Stimulated activated effector memory CD8-positive, alpha-beta T cell treated with anti-CD3 and anti-CD28 coated beads, Interleukin-12 subunit alpha, Interleukin-12 subunit beta, amount 100 ng/mL, for 72 hours (primary cell): ENCODE results near the gene FBLIM1.
"Not testable (repeated sequence)": the region's sequence is repeated elsewhere in the genome, so short reads cannot be mapped to it uniquely, and the experiment has no call there.

Experiments used
- ATAC-seq: fragments of 150-1000 bp; cut with Tn5 transposase; 2 replicates; pipeline ENCODE4 v1.10.0; 2021
- DNase-seq, 2 donors: peaks; one replicate each; pipeline ENCODE4 v3.0.0; 2021 to 2022; ENCODE audit warnings: low spot score in 2 of 2
- H3K27ac Mint-ChIP-seq: one replicate; pipeline ENCODE4 v1.8.0; 2022; ENCODE audit warnings: mild to moderate bottlenecking, mixed read lengths
- H3K36me3 Mint-ChIP-seq: one replicate; pipeline ENCODE4 v1.8.0; 2022; ENCODE audit warnings: mild to moderate bottlenecking, mixed read lengths
- H3K4me1 Mint-ChIP-seq: one replicate; pipeline ENCODE4 v1.8.0; 2022; ENCODE audit warnings: mixed read lengths
- H3K4me3 Mint-ChIP-seq: one replicate; pipeline ENCODE4 v1.8.0; 2022; ENCODE audit warnings: mild to moderate bottlenecking, mixed read lengths
- H3K9me3 Mint-ChIP-seq: one replicate; pipeline ENCODE4 v1.8.0; 2022; ENCODE audit warnings: mixed read lengths

The FBLIM1 gene

DNA sequence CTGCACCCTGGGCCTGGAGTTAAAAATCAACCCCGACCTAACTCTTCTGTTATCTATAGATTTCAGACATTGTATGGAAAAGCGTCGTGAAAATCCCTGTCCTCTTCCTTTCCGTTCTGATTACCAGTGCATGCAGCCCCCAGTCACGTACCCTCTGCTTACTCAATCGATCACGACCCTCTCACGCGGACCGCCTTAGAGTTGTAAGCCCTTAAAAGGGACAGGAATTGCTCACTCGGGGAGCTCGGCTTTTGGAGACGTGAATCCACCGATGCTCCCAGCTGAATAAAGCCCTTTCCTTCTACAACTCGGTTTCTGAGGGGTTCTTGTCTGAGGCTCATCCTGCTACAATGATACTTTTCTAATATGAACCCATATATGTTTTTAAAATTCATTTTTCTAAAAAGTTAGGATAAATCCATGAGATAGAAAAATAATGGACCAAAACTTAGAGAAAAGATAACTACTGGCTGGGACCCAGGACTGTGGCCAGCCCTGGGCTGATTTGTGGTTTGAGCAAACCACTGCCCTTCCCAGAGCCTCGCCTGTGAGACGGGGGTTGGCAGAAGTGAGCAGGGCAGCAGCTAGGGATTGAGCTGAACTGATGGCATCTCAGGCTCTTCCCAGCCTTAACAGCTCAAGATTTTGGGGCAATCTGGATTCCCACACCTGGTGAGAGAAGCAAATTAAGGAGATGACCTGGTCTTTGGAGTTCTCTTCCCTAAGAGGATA lies 43.8 kb downstream of the FBLIM1 start:
- H3K9me3 Mint-ChIP-seq = no peaks in the 10 kb centered on the region
- H3K4me3 Mint-ChIP-seq = no peak overlapping the region
- no peaks in the 10 kb centered on the region for H3K36me3 Mint-ChIP-seq
- ATAC-seq (no peak), DNase-seq (no peak)
- H3K27ac Mint-ChIP-seq = no peak overlapping the region
- H3K4me1 Mint-ChIP-seq = peaks cover 7% of the 10 kb centered on the region

DNA sequence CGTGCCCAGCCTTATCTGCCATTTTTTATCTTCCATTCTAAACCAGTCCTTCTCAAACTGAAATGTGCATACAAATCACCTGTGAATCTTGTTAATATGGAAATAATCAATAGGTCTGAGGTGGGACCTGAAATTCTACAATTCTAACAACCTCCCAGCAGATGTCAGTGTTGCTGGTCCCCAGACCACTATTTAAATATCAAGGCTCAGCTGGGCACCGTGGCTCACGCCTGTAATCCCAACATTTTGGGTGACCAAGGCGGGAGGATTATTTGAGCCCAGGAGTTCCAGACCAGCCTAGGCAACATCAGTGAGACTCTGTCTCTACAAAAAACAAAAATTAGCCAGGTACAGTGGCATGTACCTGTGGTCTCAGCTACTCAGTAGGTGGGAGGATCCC lies 44.8 kb downstream of the FBLIM1 start:
- no peak overlapping the region for H3K4me3 Mint-ChIP-seq
- ATAC-seq = peak; percentile 44
- H3K4me1 Mint-ChIP-seq = peaks cover 7% of the 10 kb centered on the region
- H3K9me3 Mint-ChIP-seq = no peaks in the 10 kb centered on the region
- H3K27ac Mint-ChIP-seq = no peak overlapping the region
- no peak for DNase-seq
- H3K36me3 Mint-ChIP-seq = no peaks in the 10 kb centered on the region

DNA sequence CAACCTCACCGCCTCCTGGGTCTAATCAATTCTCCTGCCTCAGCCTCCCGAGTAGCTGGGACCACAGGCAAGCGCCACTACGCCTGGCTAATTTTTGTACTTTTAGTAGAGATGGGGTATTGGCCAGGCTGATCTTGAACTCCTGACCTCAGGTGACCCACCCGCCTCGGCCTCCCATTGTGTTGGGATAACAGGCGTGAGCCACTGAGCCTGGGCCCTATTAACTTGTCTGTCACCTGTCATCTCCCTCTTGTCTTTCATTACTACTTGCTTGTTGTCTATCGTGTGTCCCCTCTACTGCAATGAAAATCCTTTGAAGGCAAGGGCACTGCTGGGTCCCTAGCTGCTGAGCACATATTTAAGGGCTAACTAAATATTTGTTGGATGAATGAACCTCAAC lies 45.5 kb downstream of the FBLIM1 start:
- no peak for ATAC-seq
- H3K9me3 Mint-ChIP-seq = no peaks in the 10 kb centered on the region
- H3K36me3 Mint-ChIP-seq = no peaks in the 10 kb centered on the region
- H3K4me3 Mint-ChIP-seq = no peak overlapping the region
- no peak overlapping the region for H3K27ac Mint-ChIP-seq
- no peak for DNase-seq
- H3K4me1 Mint-ChIP-seq = peaks cover 4% of the 10 kb centered on the region

DNA sequence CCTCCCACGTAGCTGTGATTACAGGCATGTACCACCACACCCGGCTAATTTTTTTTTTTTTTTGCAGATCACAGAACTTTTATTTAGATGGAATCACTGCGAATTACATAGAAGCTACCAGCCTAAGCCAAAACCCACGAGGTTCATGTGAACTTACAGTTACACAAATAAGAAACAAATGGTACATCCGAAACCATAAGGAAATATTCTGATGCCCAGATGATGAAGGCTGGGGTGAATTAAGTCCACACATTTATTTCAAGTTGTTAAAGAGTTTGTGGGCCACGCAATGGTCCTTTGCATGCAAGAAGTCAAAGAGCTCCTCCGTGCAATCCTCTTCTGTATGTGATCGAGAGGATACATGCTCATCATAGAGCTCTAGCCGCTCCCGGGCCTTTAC lies 48.5 kb downstream of the FBLIM1 start:
- H3K4me3 Mint-ChIP-seq = no peak overlapping the region
- no peaks in the 10 kb centered on the region for H3K4me1 Mint-ChIP-seq
- H3K36me3 Mint-ChIP-seq = no peaks in the 10 kb centered on the region
- ATAC-seq = no peak
- H3K27ac Mint-ChIP-seq = no peak overlapping the region
- DNase-seq = no peak
- H3K9me3 Mint-ChIP-seq = no peaks in the 10 kb centered on the region

DNA sequence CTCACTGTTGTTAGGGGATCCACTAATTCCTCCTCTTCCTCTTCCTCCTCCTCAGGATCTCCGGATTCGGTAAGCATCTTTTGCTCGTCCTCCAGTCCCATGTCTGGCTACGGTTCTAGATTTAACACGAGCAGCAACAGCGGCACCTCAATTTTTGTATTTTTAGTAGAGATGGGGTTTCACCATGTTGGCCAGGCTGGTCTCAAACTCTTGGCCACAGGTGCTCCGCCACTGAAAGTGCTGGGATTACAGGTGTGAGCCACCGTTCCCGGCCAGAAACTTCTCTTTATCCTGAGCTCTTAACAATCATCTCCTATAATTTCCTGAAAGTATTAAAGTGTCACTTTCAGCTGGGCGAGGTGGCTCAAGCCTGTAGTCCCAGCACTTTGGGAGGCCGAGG lies 49.0 kb downstream of the FBLIM1 start, which contains the start of gene UQCRHL:
UQCRHL (minus strand) TSS at position 101 of the 400 bp plus-strand sequence; CDS start at position 101, 0 bp downstream.
- ATAC-seq, DNase-seq, H3K27ac Mint-ChIP-seq, H3K4me1 Mint-ChIP-seq, H3K36me3 Mint-ChIP-seq, H3K9me3 Mint-ChIP-seq, H3K4me3 Mint-ChIP-seq: not testable (repeated sequence)

DNA sequence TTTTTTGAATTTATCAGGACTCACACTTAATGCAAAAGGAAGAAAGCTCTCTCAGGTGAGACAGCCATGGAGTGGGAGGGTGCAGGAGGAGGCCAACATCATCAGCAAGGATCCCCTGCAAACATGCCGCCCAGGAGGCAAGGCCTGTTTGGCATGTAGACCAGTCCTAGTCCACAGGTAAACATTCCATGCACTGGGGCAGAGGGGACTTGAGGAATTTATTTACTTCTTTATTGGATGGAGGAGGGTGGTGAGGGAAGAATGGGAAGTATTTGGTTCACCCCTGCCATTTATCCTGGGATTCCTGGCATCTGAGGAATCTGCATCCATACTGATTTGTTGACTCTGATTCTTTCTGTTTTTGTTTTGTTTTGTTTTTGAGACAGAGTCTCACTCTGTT lies 50.4 kb downstream of the FBLIM1 start:
- Mint-ChIP-seq H3K27ac (no peak overlapping the region), H3K4me3 (no peak overlapping the region), H3K9me3 (no peaks in the 10 kb centered on the region), H3K4me1 (no peaks in the 10 kb centered on the region), H3K36me3 (no peaks in the 10 kb centered on the region)
- ATAC-seq = no peak
- no peak for DNase-seq

DNA sequence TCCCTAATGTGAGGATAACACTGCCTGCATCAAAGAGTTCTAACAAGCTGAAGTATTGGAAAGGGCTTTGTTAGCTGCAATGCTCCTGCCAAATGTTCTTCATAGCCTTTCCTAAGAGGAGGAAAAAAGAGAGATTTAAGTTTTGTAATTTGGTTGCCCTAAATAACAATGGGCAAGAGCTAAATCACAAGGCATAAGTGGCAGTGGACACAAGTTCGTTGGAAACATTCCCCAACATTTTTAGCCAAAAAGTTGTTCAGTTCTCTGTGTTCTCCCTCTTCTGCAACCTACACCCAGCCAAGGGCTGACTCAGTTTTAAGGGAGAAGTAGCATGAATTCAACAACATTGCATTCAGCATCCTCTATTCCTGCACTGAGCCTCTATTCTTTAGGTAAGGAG lies 51.5 kb downstream of the FBLIM1 start:
- no peak overlapping the region for H3K4me3 Mint-ChIP-seq
- no peak for DNase-seq
- ATAC-seq = no peak
- H3K9me3 Mint-ChIP-seq = no peaks in the 10 kb centered on the region
- H3K4me1 Mint-ChIP-seq = no peaks in the 10 kb centered on the region
- H3K36me3 Mint-ChIP-seq = no peaks in the 10 kb centered on the region
- no peak overlapping the region for H3K27ac Mint-ChIP-seq

DNA sequence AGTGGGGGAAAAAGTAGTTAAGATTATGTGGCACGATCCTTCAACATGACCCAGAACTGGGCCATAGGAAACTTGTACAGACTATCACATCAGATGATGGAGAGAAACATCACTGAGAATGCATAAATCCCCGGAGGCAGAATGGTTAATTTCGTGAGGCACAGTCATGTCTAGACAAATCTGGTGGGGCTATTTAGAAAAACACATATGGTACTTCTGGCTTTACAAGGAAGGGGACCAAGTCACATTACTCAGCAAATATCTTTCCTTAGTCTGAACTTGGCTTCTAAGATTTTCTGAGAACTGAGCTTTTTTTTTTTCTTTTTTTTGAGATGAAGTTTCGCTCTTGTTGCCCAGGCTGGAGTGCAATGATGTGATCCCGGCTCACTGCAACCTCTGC lies 58.1 kb downstream of the FBLIM1 start:
- Mint-ChIP-seq H3K4me1 (peaks cover 7% of the 10 kb centered on the region), H3K27ac (no peak overlapping the region), H3K4me3 (no peak overlapping the region), H3K36me3 (no peaks in the 10 kb centered on the region), H3K9me3 (no peaks in the 10 kb centered on the region)
- ATAC-seq (peak; percentile 78), DNase-seq (no peak)

DNA sequence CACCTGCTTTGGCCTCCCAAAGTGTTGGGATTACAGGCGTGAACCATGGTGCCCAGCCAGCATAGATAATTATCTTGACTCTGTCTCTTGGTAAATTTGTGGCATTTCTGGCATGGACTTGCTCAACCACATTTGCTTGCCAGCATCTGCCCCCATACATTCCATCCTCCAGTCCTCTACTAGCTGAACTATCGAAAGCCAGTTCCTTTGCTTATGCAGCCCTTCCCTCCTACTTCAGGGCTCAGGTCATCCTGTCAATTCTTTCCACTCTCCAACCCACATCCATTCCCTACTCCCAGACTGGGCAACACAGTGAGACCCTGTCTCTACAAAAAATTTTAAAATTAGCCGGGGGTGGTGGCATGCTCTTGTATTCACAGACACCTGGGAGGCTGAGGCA lies 61.9 kb downstream of the FBLIM1 start:
- Mint-ChIP-seq H3K36me3 (no peaks in the 10 kb centered on the region), H3K27ac (no peak overlapping the region), H3K9me3 (no peaks in the 10 kb centered on the region), H3K4me1 (peaks cover 7% of the 10 kb centered on the region), H3K4me3 (no peak overlapping the region)
- DNase-seq = no peak
- ATAC-seq = no peak

DNA sequence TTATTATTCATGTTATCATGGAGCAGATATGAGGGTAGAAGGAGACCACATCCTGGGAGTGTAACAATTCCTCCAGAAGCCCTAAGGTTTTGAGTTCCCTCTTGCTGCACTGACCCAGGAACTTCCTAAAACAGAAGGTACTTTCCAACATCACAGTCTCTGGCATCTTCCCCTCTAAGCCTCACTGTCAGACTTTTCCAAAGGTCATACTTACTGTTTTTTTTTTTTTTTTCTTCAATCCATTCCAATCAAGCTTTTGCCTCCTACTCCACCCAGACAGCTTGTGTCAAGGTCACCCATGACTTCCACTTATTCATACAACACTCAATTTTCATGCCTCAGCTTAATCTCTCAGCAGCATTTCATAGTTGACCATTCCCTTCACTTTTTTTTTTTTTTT lies 67.2 kb downstream of the FBLIM1 start:
- H3K9me3 Mint-ChIP-seq = no peaks in the 10 kb centered on the region
- H3K4me3 Mint-ChIP-seq = no peak overlapping the region
- ATAC-seq = no peak
- H3K36me3 Mint-ChIP-seq = no peaks in the 10 kb centered on the region
- peaks cover 11% of the 10 kb centered on the region for H3K4me1 Mint-ChIP-seq
- DNase-seq = no peak
- H3K27ac Mint-ChIP-seq = no peak overlapping the region

DNA sequence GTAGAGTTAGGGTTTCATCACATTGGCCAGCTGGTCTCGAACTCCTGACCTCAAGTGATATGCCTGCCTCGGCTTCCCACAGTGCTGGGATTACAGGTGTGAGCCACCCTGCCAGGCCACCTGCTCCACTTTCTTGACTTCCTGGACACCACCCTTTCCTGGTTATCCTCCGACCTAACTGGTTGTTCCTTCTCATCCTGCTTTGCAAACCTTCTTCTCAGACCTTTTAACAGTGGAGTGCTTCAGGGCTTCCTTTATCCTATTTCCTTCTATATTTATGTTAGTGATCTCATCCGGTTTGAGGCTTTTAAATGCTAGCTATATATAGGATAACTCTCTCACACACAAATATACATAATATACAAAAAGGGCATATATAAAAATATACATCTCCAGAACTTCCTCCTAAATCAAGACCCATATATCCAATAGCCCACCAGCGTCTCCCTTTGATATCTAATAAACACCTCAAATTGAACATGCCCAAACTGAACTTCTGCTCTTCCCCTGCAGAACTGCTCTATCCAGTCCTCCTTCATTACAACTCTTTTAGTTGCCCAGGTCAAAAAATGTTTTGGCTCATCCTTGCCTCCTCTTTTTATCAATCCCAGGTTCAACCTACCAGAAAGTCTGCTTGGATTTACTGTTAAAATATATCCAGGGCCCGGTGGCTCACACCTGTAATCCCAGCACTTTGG lies 68.4 kb downstream of the FBLIM1 start:
- H3K4me1 Mint-ChIP-seq = peaks cover 11% of the 10 kb centered on the region
- no peak overlapping the region for H3K4me3 Mint-ChIP-seq
- no peaks in the 10 kb centered on the region for H3K9me3 Mint-ChIP-seq
- H3K27ac Mint-ChIP-seq = no peak overlapping the region
- no peak for DNase-seq
- peaks cover 3% of the 10 kb centered on the region for H3K36me3 Mint-ChIP-seq
- ATAC-seq = no peak

DNA sequence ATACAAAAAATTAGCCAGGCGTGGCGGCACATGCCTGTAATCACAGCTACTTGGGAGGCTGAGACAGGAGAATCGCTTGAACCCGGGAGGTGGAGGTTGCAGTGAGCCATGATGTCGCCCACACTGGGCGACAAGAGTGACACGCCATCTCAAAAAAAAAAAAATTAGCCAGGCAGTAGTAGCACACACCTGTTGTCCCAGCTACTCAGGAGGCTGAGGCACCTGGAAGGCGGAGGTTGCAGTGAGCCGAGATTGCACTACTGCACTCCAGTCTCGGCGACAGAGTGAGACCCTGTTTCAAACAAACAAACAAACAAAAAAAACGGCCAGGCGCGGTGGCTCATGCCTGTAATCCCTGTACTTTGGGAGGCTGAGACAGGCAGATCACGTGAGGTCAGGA lies 69.0 kb downstream of the FBLIM1 start:
- not testable (repeated sequence) for DNase-seq, H3K27ac Mint-ChIP-seq, ATAC-seq, H3K4me3 Mint-ChIP-seq, H3K9me3 Mint-ChIP-seq, H3K36me3 Mint-ChIP-seq
- peaks cover 11% of the 10 kb centered on the region for H3K4me1 Mint-ChIP-seq

DNA sequence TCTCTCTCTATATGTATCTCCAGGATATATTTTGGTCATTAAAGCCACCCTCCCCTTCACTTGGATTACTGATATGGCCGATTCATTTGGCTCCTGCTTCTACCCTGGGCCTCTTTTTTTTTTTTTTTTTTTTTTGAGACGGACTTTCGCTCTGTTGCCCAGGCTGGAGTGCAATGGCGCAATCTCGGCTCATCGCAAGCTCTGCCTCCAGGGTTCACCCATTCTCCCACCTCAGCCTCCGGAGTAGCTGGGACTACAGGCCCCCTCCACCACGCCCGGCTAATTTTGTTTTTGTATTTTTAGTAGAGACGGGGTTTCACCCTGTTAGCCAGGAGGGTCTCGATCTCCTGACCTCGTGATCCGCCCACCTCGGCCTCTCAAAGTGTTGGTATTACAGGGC lies 70.3 kb downstream of the FBLIM1 start:
- peaks cover 11% of the 10 kb centered on the region for H3K4me1 Mint-ChIP-seq
- ATAC-seq, H3K9me3 Mint-ChIP-seq, DNase-seq, H3K4me3 Mint-ChIP-seq, H3K27ac Mint-ChIP-seq, H3K36me3 Mint-ChIP-seq: not testable (repeated sequence)

DNA sequence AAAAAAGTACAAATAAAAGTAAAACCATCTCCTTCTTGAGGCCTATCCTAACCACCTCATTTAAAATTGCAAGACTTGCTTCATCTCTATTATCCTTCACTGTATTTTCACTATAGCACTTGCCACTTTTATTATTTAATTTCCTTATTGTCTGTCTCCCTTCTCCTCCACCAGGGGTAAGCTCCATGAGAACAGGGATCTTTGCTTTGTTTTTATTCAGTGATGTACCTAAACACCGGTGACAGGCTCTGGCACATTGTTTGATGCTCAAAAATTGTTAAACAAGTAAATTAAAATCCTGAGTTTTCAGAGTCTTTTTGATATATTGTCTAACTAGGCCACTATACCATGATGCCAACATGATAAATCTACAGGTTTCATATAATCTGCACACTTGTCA lies 71.7 kb downstream of the FBLIM1 start:
- Mint-ChIP-seq H3K4me3 (no peak overlapping the region), H3K36me3 (peaks cover 22% of the 10 kb centered on the region), H3K9me3 (no peaks in the 10 kb centered on the region), H3K27ac (no peak overlapping the region), H3K4me1 (peaks cover 11% of the 10 kb centered on the region)
- ATAC-seq = no peak
- no peak for DNase-seq

DNA sequence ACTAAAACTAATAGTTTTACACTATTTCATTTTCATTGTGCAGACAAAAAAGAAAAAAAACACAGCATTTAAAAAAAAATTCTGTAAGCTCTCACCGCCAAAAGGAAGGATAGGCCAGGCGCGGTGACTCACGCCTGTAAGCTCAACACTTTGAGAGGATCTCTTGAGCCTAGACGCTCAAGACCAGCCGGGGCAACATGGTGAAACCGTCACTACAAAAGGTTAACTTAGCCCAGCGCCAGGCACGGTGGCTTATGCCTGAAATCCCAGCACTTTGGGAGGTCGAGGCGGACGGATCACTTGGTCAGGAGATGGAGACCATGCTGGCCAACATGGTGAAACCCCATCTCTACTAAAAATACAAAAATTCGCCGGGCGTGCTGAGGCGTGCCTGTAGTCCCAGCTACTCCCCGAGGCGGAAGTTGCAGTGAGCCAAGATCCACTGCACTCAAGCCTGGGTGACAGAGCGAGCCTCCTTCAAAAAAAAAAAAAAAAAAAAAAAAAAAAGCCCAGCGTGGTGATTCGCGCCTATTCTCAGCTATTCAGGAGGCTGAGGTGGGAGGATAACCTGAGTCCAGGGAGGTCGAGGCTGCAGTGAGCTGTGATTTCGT lies 74.6 kb downstream of the FBLIM1 start:
- Mint-ChIP-seq H3K9me3 (no peaks in the 10 kb centered on the region), H3K27ac (peak overlapping the region; percentile 97), H3K4me3 (peak overlapping the region; percentile 83), H3K4me1 (peaks cover 17% of the 10 kb centered on the region), H3K36me3 (peaks cover 42% of the 10 kb centered on the region)
- DNase-seq (peak in 1 of 2 donors; percentile 65), ATAC-seq (no peak)
